GM19240 (cell line): Measurements from ENCODE around the gene ZFPM1.

Experiments
- DNase-seq: peaks from one replicate; pipeline ENCODE4 v3.0.0; 2011; ENCODE audit warnings: low spot score; ENCODE audit not compliant: insufficient read length

Gene ZFPM1

DNA sequence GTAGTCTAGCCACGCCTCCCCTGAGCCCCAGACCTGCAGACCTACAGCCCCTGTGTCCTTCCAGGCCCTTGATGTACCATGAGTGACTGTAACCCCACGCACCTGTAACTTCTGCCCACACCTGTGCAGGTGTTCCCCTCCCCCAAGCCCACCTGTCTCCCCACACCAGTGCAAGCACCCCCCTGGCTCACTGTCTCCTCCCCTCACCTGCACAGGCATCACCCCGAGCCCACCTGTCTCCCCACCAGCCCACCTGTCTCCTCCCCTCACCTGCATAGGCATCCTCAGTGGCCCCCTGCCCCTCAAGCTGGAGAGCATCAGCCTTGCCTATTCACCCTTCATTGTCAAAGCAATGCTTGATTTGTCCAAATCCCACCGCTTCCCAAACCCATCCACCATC is 84.8 kb downstream of the ZFPM1 start:
- no peak for DNase-seq

DNA sequence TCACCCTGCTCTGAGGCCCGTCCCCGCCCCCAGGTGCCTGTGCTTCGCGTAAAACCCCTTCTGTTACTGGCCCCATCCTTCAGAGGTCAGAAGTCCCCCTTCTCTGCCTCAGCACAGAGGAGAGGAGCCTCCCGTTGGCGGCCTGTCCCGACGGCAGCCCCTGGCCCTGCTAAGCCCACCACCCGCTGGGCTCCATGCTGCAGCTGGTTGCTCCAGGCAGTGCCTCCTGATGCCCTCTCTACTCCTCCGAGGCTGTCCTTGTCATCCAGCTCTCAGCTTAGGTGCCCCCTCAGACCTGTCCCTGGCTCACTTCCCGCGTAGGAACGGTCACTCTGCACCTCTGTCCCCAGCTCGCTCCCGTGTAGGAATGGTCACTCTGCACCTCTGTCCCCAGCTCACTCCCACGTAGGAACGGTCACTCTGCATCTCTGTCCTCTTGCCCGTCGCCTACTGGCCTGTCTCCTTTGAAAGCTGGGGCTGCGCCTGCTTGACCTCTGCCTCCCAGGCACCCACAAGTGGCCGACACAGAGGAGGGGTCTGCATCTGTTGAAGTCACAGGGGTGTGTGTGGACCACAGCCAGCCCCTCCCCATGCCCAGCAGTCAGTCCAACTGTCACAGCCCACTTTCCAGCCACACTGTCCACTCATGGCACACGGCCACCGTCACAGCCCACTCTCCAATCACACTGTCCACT is 85.4 kb downstream of the ZFPM1 start:
- no peak for DNase-seq

DNA sequence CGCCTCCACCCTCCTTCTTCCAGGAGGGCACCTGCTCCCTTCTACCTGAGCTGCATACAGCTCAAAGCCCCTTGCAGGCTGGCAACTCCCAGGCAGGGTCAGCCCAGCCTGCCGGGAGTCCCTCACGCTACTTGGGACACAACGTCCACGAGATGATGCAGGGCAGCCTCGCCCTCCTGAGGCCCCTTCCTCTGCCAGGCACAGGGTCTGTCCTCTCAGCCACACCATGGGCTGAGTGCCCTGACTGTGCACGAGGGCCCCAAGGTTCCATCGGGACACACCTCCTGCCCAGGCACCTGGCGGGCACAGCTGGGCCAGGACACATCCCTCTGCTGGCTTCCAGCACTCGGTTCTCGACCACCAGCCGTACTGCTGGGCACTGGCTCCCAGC is 86.2 kb downstream of the ZFPM1 start:
- no peak for DNase-seq

DNA sequence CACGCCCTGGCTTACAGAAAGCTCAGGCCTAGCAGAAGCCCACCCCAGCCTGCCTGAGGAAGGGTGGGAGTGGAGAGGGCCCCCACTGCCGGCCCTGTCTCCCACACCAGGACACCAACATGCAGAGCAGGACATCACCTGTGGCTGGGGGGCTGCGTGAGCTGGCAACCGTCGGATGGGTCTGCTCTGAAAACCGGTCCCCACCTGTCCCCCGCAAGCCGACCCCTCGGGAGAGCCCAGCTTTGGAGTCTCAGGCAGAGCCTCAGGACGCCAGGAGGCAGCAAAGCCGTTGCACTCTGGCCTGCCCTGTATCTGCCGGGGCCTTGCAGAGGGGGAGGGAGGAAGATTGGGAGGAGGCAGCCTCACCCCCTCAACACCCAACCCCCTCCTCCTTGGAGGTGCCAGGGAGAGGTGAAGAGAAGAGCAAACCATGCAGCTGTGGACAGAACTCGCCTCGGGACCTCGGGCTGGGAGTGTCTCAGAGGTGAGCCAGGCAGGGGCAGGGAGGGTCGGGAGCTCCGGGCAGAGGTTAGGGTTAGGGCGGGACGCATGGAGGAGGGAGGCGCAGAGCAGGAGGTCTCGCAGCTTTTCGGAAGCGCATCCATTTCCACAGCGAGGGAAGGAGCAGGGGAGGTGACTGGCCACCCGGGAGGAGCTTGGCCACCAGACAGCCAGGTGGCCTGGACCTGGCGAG is 86.7 kb downstream of the ZFPM1 start:
- DNase-seq, result no peak

DNA sequence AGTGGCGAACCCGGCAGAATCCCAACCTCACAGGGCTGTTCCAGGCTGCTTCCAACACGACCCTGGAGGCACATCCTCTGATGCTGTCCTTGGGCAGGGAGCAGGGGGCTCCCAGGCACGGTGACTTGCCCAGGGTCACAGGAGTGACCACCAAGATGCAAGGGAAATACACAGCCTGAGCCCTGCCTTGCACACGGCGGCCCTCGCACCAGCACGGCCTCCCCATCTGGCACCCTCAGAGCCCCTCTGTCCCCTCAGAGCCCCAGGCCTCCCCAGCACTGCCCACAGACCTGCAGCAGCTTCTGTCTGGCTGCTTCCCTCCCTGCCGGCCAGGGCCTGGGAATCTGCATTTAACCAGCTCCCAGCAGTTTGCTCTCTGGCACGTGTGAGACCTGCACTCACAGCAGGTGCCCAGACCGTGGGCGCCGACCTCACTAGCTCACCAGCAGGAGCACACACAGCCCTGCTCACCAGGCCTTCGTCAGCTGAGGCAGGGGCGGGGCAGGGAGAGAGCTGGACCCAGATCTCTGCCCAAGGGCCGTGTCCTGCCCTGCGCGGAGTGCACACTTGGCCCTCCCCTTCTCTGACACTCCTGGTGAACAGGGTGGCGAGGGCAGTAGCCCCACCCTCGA is 87.4 kb downstream of the ZFPM1 start:
- no peak for DNase-seq

DNA sequence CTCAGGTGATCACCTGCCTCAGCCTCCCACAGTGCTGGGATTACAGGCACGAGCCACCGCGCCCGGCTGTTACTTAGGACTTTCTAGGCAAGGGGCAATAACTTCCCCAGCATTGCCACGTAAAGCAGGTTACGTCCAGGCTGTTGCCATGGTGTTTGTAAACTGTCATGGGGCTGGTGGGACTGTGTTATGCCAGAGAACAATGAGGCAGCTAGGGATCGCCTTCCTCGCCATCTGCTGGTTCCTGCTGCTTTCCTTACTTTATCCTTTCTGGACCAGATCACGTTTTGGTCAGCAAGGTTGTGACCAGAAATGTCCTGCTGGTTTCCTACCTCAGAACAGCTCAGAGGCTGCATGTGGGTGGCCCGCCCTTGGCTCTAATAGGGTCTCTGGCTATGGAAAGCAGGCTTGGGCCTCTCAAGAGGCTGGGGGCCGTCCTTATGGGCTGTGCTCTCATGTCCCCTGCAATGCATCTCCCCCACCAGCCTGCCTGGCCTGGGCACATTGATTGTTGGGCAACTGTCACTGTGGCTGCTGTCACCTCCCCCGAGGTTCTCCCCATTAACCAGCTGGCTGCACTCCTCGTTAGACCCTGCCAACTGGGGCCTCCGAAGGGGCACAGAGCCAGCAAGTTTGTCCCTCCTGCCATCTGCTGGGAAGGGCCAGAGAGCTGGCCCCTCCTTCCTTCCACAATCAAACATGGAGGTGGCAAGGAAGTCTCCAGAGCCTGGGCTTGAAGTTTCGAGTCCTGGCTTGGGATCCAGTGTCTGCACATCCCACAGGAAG is 88.9 kb downstream of the ZFPM1 start:
- no peak for DNase-seq

DNA sequence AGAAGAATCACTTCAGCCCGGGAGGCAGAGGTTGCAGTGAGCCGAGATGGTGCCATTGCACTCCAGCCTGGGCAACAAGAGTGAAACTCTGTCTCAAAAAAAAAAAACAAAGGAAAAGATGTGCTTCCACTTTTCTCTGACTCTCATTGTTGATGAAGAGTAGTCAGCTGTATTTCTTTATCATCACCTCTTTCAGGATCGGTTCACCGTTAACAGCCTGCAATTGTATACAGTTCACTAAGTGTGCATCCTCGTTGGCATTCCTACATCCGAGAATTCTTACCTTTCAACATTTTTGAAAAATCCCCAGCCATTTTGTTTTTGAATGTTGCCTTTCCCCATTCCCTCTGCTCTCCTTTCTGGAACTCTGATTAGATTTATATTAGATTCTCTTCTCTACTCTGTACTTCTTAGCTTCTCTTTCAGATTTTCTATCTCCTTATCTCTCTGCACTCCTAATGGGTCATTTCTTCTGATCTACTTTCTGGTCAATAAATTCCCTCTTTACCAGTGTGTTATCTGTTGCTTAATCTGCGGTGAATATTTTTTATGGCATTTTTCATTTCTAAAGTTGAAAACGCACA is 90.2 kb downstream of the ZFPM1 start:
- DNase-seq, result no peak

DNA sequence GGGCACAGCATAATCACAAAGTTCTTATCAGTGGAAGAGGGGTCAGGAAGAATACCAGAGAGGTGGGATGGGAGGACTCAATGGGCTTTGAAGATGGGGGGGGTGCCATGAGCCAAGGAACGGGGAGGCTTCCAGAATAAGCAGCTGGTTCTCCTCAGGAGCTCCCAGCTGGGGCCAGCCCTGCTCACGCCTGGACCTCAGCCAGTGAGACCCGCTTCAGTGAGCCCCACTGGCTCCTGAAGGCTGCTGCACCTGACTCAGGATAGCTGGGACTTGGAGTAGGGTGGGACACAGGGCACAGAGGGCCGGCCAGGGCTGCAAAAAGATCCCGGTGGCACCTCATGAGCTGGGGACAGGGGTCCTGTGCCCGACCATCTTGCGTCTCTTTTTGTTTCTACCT is 92.7 kb downstream of the ZFPM1 start:
- DNase-seq, result no peak

DNA sequence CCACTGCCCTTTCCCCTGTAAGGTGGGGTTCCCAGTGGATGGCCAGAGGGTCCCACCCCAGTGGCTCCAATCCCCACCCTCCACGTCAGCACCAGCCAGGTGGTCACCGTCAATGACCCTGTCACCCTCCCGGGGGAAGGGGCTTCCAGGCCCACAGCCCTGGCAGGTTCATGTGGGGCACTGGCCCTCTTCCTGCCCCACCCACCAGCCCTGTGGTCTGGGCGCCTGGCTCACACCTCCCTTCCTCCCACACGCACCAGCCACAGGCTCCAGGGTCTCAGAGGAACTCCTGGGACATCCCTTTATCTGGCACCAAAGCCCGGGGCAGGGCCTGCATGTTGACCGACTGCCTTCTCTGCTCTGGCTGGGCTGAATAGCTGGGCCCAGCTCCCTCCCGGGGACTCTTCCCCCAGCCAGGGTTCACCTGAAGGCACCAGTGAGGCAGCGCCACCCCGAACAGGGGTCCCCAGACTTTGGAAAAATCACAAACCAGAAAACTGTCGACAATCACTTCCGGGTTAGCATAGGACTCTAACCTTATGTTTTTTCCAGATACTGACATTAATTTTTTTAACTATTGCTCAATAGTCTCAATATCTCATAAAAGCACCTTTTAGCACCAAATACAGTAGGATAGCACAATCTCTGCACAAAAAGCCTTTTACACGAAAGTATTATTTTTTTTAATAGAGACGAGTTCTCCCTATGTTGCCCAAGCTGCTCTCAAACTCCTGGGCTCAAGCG is 95.2 kb downstream of the ZFPM1 start:
- DNase-seq, result no peak

DNA sequence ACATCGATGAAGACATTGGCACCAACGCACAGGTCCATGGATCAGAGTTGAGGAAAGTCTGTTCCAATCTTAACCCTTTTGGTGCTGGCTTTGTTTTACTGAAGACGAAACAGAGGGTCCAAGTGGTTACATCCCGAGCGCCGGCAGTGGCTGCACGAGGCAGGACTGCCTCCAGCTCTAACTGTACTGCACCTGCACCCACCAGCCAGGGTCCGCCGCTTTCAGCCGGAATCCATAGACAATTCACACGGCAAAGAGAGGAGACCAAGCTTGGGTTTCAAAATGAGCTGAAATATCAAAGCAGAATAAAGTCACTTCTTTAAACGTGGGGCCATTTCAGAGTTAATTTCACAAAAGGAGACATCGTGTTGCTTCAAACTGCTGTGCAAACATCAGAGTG is 95.9 kb downstream of the ZFPM1 start:
- DNase-seq, result no peak

DNA sequence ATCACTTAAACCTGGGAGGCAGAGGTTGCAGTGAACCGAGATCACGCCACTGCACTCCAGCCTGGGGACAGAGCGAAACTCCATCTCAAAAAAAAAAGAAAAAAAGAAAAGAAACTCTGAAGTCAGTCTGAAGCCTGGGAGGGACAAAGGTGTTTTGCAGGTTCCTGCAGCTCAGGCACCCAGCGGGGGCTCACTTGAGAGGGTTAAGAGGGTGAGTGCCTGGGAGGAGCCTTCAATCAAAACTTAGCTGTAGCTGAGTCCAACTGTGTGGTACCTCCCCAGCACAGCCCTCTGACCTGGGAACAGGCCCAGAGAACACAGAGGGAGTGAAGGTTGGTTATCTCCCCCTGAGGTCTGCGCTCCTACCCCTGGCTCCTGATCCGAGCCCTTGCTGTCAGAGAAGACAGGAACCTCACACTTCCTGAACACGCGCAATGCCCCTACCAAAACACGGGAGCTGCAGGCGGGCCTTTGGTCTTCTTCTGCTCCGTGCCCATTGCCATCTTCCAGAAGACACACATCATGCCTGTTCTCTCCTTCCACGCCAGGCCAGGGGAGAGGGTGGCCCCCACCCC is 96.7 kb downstream of the ZFPM1 start:
- DNase-seq, result no peak

DNA sequence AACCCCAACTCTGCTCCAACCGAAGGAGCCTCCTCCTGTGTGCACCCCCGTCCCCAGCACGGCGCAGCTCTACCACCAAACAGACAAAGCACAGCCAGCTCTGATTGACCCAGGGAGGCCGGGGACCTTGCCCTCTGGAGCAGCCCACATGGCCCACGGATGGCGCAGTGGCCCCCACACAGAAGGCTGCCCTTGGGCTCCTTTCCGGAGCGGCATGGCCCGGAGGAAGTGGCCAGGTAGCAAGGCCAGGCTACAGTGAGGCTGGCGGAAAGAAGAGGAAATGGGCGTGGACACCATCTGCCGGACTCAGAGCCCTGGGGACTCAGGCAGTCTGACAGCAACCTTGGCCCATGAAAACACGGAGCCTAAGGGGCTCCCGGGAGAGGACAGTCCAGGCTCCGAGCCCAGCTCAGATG is 97.2 kb downstream of the ZFPM1 start:
- DNase-seq, result no peak

DNA sequence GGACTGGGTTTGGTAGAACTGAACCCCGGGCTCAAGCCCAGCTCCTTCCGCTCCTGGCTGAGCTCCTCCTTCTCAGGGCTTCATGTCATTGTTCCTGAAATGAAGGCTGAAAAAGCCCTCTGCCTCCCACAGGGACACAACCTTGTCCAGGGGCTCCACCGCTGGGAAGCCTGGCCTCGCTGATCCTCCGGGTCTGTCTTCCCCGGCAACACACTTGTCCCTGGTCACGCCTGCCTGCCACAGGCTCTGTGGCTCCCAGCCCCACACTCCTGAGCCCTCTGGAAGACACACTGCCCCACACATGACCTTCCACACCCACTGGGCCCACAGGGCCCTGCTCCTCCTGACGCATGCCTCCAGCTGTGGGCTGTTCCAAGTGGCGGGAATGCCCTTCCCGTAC is 99.1 kb downstream of the ZFPM1 start:
- DNase-seq, result no peak

DNA sequence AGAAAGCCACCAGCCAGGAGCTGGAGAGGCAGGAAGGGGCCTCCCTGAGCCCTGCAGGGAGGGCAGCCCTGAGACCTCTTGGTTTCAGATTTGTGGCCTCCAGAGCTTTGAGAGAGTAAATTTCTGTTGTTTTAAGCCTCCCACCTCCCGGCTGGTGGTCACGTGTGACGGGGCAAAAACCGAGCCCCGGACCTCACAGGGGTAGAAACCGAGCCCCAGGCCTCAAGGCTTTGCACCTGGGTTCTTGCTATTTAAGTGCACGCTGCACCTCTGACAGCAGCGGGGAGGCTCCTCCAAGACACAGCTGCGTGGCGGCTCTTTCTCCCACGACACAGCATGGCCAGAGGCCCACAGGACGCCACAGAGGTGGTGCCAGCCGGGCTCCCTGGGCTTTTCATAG is 99.7 kb downstream of the ZFPM1 start:
- no peak for DNase-seq

DNA sequence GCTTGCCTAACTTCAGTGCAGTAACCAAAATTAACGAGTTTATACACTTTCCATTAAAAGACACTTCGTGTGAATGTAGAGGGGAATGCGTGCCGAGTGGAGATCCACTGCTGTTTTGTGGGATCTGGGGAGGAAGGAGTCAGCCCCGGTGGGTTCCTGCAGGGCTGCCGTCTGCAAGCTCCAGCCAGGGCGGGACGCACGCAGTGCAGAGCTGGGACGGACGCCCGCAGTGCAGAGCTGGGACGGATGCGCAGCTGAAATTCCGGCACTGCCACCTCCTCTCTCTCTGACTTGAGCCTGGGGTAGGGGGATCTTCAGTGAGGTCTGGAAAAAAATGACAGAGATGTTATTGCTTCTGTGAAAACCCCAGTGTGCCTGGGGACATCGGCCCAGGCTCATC is 100.7 kb downstream of the ZFPM1 start:
- DNase-seq, result no peak

DNA sequence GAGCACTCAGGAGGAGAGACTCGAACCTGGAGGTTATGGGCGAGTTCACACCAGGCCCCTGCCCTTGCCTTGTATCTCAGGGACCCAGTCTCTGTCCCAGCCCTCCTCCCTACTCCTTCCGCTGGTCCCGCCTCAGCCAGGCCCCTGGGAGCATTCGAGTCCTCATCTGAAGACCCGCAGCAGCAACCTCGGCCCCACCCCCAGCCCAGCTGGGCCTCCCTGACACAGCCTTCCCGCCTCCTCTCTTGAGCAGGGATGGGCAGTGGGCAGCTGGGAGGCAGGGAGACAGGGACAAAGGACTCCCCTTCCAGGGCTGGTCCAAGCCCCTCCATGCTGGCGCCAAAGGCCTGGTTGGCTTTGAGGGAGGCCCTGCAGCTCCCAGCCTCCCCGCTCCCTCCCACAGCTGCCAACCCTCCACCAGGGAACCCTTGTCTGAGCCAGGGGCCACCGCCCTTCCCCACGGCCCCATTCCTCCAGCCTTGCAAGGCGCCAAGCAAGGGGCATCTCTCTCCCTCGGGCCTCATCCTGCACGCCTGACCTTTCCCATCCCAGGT is 101.7 kb downstream of the ZFPM1 start:
- no peak for DNase-seq

DNA sequence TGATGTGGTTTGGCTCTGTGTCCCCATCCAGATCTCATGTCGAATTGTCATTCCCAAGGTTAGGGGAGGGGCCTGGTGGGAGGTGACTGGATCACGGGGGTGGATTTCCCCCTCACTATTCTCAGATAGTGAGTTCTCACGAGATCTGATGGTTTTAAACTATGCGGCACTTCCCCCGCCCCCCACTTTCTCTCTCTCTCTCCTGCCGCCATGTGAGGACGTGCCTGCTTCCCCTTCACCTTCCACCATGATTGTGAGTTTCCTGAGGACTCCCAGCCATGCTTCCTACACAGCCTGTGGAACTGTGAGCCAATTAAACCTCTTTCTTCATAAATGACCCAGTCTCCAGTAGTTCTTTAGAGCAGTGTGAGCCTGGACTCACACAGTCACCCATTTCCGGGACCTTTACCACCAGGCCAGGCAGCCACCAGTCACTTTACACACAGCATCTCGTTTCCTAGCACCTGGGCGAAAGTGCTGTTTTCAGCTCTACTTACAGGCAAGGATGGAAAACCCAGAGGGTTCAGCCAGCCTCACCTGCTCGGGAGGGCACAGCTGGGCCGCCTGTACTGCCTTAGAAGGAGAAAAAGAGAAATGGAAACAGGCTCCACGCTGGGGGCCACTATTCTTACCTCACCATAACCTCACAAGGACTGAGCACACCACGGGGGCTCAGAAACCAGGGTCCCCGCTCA is 103.4 kb downstream of the ZFPM1 start:
- DNase-seq, result no peak

DNA sequence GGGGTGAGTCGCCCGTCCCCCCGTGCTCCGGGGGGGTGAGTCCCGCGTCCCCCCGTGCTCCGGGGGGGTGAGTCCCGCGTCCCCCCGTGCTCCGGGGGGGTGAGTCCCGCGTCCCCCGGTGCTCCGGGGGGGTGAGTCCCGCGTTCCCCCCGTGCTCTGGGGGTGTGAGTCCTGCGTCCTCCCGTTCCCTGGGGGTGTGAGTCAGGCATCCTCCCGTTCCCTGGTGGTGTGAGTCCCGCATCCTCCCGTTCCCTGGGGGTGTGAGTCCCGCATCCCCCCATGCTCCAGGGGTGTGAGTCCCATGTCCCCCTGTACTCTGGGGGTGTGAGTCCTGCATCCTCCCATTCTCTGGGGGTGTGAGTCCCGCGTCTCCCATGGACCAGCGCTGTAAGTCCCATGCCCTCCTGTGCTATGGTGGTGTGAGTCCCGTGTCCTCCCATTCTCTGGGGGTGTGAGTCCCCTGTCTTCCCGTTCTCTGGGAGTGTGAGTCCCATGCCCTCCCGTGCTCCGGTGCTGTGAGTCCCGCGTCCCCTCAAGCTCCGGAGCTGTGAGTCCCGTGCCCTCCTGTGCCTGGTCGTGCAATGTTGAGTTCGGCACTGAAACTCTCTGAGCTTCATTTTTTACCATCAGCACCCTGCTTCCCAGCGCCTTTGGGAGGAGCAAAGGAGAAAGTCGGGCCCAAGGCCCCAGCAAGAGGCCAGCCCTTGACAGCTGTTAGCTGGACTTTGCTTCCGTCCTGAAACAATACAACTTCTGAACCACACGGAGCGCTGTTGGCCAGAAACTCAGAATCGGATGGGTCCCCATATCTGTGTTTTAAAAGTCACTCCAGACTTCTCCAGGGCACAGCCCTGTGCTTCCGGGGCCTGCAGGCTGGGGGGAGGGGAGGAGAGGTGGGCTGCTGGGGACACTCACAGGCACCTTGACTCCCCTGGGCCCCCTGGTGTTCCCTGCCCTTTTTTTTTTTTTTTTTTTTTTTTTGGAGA is 105.7 kb downstream of the ZFPM1 start:
- DNase-seq, result no peak
